ACHN (cell line): Measurements from ENCODE around the gene ATG7.
"Not testable (repeated sequence)": the region's sequence is repeated elsewhere in the genome, so short reads cannot be mapped to it uniquely, and the experiment has no call there.

Experiments
- DNase-seq: peaks from one replicate; pipeline ENCODE4 v3.0.0-alpha.2; 2015
- in situ Hi-C: cut with HindIII; loops from 2 replicates; pipeline ENCODE4 v1.10.0; 2017; ENCODE audit warnings: low sequenced_read_pairs, low pct_ligation_motif_present, low pct_unique_long_range_greater_than_20kb

The ATG7 gene

DNA sequence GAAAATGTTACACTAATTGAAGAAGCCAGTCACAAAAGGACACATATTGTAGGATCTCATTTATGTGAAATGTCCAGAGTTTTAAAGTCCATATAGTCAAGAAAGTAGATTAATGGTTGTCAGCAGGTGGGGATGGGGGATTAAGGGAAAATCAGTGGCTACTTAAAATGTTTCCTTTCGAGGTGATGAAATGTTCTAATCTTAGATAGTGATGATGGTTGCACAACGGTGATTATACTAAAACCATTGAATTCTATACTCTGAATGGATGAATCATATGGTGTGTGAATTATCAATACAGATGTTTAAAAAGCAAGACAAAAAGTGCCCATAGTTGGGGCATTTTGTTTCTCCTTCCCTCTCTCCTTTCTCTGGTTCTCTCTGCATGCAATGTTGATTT, 164.6 kb downstream of the ATG7 start:
- no peak for DNase-seq
- in situ Hi-C loops, result no loop called here

DNA sequence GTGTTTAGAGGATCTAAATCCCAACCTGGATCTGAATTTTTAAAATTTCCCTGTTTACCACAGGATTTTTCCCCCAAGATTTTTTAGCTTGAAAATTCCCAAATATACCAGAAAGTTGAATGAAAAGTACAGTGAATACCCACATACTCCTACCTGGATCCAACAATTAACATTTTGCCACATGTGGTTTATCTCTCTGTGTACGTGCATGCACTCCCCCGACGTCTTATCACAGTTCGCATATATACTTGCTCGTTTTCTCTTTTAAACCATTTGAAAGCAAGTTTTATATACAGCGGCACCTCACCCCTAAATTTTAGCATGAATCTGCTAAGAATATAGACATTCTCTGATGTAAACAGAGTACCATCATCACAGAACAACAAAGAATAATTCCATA, 165.3 kb downstream of the ATG7 start:
- in situ Hi-C loops, result no loop called here
- DNase-seq, result no peak

DNA sequence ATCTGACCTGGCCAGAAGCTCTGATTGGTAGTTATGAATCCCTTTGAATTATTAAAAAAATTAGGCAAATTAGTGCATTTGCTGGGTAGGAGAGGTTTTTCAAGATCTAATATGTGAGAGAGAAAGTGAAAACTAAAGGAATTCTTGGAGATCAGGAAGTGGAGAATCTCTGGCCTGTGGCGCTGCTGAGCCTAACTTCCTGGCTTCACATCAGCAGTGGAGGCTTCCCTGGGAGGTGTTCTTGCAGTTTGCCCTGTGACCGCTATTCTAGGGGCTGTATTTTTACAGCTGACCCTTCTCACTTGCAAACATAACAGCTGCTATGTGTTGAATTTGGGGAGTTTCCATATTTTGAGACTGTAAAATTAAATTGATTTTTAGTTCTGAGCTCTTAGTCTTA, 166.4 kb downstream of the ATG7 start:
- in situ Hi-C loops, result no loop called here
- DNase-seq, result no peak

DNA sequence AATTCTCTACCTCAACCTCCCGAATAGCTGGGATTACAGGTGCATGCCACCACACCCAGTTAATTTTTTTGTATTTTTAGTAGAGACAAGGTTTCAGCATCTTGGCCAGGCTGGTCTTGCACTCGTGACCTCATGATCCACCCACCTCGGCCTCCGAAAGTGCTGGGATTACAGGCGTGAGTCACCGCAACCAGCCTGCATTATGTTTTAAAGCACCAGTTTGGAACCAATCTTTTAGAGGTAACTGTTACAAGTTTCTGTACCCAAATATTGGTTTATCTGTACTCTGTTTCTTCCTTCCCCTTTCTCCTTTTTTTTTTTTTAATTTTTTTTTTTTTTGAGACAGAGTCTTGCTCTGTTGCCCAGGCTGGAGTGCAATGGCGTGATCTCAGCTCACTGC, 169.1 kb downstream of the ATG7 start:
- DNase-seq, in situ Hi-C loops: not testable (repeated sequence)

DNA sequence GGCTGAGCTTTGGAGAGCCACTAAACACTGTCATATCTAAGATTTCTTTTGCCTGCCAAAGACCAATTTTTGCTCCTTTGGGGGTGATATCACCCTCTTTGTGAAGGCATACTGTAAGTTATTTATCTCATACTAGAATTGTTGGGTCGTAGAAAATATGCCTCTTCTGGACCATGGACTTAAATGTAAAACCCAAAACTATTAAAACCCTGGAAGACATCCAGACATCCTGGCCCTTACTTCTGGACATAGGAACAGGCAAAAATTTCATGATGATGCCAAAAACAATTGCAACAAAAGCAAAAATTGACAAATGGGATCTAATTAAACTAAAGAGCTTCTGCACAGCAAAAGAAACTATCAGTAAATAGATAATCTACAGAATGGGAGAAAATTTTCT, 172.2 kb downstream of the ATG7 start:
- no peak for DNase-seq
- in situ Hi-C loops, result no loop called here

DNA sequence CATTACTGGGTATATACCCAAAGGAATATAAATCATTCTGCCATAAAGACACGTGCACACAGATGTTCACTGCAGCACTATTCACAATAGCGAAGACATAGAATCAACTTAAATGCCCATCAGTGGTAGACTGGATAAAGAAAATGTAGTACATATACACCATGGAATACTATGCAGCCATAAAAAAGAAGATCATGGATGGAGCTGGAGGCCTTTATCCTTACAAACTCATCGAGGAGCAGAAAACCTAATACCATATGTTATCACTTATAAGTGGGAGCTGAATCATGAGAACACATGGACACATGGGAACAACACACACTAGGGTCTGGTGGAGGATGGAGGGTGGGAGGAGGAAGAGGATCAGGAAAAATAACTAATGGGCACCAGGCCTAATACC, 173.0 kb downstream of the ATG7 start:
- in situ Hi-C loops, result not testable (repeated sequence)

DNA sequence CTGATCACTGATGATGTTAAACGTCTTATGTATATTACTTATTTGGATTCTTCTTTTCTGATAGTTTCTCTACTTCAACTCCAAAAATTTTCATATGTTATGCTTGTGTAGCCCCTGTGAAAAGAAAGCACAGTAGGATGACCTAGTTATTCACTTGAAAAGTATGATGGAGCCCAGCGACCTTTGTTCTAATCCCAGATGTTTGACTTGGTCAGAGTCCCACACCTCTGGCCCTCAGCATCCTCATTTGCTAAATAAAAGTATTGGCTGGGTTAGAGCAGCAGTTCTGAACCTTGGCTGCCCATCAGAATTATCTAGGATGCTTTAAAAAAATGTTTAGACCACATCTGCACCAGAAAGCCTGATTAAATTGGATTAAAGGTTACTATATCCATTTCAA, 173.7 kb downstream of the ATG7 start:
- in situ Hi-C loops, result no loop called here
- DNase-seq, result no peak

More for the DNA sequence above, 173.0 kb downstream of the ATG7 start:
- not testable (repeated sequence) for DNase-seq

DNA sequence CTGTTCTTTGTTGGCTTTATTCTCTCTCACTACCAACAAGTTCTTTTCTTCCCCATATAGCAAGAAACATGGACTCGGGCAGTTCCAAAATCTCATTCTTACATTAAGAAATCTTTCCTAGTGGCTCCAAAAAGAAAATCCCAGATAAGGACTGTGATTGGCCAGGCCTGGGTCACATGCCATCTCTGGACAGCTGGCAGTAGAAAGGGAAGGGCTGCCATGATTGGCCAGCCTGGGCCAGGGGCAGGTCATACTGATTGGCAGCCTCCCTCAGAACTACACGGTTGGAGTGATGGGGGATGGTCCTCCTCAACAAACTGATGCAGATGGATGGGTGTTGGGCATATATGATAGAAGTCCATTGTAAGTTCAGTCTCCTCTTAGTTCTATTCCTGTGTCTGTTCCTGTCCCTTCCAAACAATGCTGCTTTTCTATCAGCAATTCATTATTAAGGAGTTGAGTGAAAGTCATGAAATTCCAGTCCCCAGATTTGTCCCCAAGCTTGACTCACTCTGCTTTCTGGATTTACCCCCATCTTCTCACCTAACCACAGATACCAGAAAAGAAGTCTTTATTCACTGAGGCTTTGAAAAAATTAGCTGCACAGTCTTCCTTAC, 175.5 kb downstream of the ATG7 start:
- in situ Hi-C loops, result no loop called here
- DNase-seq, result no peak

DNA sequence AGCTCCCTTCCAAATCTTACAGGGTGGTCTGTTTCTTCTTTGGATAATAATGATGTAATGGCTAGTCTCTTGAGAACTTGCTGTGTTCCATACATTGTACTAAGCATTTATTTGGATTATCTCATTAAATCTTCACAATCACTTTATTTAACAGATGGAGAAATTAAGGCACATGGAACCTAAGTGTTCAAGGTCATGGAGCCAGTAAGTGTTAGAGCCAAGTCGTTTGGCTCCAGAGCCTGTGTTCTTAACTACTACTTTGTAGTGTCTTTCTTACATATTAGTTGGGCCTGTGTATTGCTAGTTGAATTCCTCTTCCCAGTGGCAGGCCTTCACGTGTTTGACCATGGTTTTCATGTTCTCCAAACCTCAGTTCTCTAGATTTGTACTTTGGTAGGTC, 177.8 kb downstream of the ATG7 start:
- no peak for DNase-seq
- in situ Hi-C loops, result no loop called here

DNA sequence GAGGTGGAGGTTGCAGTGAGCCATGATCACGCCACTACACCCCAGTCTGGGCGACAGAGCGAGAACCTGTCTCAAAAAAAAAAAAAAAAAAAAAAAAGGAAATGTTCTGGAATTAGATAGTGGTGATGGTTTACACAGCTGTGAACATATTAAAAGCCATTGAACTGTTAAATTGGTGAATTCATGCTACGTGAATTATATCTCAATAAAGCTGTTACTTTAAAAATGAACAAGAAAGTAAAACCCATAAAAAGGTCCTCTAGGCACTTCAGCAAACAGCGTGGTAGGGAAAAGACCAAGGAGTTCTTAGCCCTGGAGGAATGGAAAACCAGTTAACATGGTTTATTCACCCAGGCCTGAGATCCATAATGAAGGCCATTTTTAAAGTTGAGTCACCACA, 180.1 kb downstream of the ATG7 start:
- in situ Hi-C loops, result no loop called here
- DNase-seq, result no peak

DNA sequence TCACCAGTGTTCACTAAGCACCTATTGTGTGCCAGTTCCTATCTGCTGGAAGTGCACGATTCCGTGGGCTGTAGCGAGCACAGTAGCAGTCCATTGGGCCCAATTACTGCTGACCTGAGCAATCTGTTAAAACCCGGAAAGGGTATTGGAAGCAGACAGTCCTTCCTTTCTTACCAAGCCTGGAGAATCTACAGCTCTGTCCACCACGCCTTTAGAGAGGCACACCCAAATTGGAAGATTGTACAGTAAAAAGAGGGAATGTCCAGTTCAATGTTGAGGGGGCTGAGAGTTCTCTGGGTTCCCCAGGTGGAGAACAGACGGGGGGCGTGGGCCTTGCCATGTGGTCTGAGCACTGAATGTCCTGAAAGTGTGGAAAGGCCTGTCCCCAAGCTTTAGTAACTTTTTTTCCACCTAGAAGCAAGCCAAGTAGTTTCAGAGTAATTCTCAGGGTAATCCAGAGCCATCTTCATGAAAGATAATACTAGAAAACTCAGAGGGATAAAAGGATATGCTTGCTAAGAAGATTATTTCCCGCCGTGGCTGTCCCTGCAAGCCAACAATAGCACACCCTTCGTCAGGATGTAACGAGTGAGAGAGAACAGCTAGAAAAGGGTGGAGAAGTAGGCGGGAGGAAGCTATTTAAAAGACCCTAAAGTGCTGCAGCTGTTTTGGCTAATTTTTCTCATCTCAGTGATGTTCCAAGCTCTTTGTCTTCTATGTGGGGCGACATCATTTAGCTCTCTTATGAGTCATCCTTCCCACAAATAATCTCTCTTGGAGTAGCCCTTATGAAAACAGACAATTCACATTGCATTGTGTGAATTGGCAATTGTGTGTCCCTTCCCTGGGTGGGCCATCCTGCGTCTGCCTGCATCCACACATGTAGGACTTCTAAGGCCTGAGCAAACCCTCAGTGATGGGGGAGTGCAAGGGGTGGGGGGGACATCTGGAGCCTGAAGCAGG, 181.0 kb downstream of the ATG7 start:
- DNase-seq, result peak; percentile 32
- in situ Hi-C loops, result no loop called here

DNA sequence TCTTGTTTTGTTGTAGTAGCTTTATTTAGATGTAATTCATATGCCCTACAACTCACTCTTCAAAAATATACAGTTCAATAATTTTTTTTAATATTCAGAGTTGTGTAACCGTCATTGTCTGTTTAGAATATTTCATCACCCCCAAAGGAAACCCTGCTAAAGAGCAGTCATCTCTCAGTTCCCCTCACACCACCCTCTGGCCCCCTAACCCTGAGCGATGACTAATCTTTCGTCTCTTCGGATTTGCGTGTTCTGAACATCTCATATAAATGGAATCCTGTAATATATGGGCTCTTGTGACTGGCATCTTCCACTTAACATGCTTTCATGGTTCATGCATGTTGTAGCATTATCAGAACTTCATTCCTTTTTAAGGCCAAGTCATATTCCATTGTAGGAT, 183.8 kb downstream of the ATG7 start:
- no peak for DNase-seq
- in situ Hi-C loops, result no loop called here

DNA sequence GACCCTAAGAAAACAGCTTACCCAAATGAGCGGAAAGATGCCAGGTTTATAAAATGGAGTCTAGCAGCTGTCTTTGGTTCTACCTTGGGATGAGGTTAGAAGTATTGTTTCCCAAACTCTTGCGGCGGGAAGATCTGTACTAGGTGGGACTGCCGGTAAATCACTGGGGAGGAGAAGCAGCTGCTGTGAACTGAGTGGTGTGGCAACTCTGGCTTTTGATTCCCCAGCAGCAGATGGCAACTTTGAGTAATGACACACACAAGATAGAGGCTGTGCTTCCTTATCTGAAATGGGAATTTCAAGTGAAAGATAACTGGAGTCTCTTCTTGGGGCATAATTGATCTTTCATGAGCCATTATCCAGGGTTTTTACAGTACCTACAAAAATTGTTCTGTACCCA, 184.9 kb downstream of the ATG7 start:
- in situ Hi-C loops, result no loop called here
- no peak for DNase-seq

DNA sequence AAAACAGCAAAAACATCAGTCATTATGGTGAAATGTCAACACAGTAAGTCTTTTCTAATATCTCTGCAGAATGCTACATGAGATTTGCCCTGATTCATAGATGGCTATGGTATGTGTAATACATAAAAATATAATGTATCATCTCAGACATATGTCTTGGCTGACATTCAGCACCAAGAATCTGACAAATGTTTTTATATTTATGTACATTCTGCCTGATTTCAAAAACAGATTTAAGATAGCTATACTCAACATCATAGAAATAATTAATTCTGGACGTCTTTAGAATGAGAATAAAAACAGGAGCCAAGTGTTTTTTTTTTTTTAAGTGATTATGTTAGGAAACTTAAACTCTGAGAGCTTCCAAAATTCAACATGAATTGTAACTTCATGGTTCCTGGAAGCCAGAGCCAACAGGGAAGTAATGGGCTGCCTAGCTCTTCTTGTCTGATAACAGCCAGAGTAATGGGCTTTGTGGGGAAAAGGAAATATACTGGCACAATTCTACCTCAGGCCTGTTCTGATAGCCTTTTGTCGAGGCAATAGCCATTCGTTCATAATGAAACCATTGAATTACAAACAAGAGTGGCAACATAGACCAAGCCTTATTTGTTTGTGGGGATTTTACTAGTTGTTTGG, 187.1 kb downstream of the ATG7 start:
- in situ Hi-C loops, result no loop called here
- DNase-seq, result no peak

DNA sequence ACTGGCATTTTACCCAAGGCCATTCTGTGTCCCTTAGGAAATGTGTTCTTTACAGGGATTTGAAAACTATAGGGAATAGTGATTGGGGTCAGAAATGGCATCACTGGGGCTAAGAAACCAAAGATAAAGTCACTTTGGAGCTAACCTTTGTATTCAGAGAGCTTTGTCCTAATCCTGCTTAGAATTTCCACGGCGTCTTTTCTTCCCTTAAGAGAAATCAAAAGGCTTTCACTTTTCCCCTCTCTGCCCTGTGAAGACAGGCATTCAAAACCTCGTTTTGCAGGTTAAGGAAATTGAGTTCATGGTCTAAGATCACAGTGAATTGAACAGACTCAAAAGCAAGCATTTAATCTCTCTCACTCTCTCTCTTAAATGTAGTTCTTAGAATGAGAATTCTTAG, 189.0 kb downstream of the ATG7 start:
- DNase-seq, result no peak
- in situ Hi-C loops, result no loop called here

DNA sequence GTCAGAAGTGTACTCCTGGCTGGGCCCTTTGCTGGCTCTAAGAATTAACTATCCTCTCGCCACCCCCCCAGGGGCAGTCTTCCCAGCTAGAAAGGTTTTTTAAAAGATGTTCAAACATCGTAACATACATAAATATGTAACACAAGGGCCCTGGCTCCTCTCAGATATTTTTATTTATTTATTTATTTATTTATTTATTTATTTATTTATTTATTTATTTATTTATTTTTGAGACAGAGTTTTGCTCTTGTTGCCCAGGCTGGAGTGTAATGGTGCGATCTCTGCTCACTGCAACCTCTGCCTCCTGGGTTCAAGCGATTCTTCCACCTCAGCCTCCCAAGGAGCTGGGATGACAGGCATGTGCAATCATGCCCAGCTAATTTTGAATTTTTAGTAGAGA, 190.5 kb downstream of the ATG7 start:
- in situ Hi-C loops, DNase-seq: not testable (repeated sequence)

DNA sequence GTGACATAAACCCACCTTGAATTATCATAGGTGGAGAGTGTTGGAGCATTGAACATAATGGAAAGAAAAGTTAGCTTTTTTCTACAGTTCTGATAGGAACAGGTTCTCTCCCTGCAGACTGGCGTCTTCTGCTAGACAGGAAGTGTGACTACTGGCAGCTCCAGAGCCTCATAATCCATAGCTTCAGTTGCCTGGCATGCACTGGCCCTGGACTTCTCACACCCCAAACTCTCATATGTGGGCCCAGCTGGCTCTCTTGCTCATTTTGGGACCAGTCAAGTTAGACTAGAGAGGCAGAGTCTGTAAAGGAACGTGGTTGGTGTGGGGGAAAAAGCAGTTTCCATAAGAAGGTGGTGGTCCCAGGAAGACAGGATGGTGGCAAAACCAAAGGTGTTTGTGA, 191.4 kb downstream of the ATG7 start:
- in situ Hi-C loops, result no loop called here
- no peak for DNase-seq

DNA sequence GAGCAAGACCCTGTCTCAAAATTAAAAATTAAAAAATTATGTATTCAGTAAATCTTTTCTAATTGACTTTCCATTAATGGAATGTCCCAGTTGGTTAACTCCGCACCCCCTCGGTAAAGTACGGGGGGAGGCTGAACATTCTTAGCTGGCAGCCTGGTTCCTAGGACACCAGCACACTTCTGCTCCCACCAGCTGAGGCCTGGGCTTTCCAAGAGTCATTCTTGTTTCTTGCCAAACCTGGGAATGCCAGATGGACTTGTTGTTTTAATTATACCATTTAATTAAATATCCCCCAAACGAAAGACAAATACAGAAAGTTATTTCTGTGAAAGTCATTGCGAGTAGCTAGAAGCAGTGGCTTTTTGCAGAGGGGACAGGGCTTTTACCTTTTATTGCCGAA, 192.2 kb downstream of the ATG7 start:
- in situ Hi-C loops, result no loop called here

DNA sequence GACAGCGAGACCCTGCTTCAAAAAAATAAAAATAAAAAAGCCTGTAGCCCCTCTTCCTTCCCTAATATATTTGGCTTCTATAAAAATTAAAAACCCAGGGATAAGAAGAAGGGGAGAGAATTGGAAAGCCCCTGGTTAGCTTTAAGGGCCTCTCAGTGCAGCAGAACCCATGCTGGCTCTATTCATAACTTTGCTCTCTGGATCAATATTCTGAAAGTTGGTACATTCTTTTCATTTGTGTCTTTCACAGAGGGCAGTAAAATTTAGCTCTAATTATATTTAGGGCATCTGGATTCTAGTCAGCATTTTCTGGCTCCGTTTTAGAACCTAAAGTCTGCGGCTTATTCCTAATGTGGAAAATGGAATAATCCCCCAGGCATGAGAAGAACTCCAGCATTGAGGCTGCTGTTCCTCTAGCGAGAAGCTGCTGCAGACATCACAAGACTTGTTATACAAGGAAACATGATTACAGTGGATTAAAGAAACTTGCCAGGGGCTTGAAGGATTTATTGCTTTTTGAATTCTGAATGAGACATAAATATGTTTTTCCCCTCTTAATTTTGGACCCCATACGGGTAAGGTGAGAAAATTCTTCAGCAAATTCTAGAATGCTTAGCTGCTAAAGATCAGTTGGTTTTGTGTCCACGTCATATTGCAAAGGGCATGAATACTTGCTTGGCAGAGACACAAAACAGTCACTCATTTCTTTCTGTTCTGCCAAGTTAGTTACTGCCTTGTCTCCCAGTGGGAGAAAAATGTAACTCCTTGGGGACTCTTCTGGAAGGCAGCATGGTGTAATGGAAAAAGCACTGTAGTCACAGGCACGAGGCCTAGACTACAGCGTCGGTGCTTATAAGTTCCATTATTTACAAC, 193.8 kb downstream of the ATG7 start:
- no peak for DNase-seq
- in situ Hi-C loops, result no loop called here

More for the DNA sequence above, 192.2 kb downstream of the ATG7 start:
- no peak for DNase-seq
